SK-N-SH (cell line): ENCODE results near the gene PSD2.

Source experiments
- CHD2 ChIP-seq: fragments of 150-350 bp; IDR thresholded peaks from 2 replicates; pipeline ENCODE4 v1.6.1; 2018; ENCODE audit warnings: low read length; ENCODE audit not compliant: partially characterized antibody
- CTCF ChIP-seq: fragments of 200-600 bp; sonication (generic); IDR thresholded peaks from 2 replicates; pipeline ENCODE4 v1.6.1; 2017; ENCODE audit warnings: antibody characterized with exemption, mild to moderate bottlenecking, moderate library complexity
- ELF1 ChIP-seq: IDR thresholded peaks from 2 replicates; pipeline ENCODE4 v1.4.0; 2012
- FOXM1 ChIP-seq: IDR thresholded peaks from 2 replicates; pipeline ENCODE4 v1.4.0; 2012; ENCODE audit warnings: low read depth, mild to moderate bottlenecking
- GABPA ChIP-seq: IDR thresholded peaks from 2 replicates; pipeline ENCODE4 v1.4.0; 2012; ENCODE audit warnings: low read depth, mild to moderate bottlenecking
- MXI1 ChIP-seq: IDR thresholded peaks from 2 replicates; pipeline ENCODE4 v1.6.1; 2012; ENCODE audit warnings: mild to moderate bottlenecking, low read depth, low read length, improper control_type of control experiment
- RAD21 ChIP-seq: IDR thresholded peaks from 2 replicates; pipeline ENCODE4 v1.6.1; 2012; ENCODE audit warnings: mild to moderate bottlenecking, low read length
- REST ChIP-seq: IDR thresholded peaks from 2 replicates; pipeline ENCODE4 v1.6.1; 2012; ENCODE audit warnings: mild to moderate bottlenecking, low read depth, low read length, moderate library complexity
- USF2 ChIP-seq: fragments of 150-350 bp; IDR thresholded peaks from 2 replicates; pipeline ENCODE4 v1.6.1; 2017; ENCODE audit warnings: antibody characterized with exemption, low read length, low read depth, borderline replicate concordance

- TF ChIP-seq CTCF (no peak), CHD2 (no peak), MXI1 (no peak), GABPA (no peak), FOXM1 (no peak), REST (no peak), RAD21 (no peak), USF2 (no peak), ELF1 (no peak)
Observed at GRCh38 chr5:139775872-139776271, 19.7 kb upstream of the PSD2 start.
